Measurements from ENCODE around the gene CHP1.
"Not testable (repeated sequence)": the region's sequence is repeated elsewhere in the genome, so short reads cannot be mapped to it uniquely, and the experiment has no call there.

The CHP1 gene

GRCh38 chr15:41230650-41231421 is at the start of gene CHP1, which contains the start of gene EXD1:
TSS of gene CHP1 (plus strand) at chr15:41231268. CDS start at chr15:41231383, 115 bp downstream.
TSS of gene EXD1 (minus strand) at chr15:41230757. CDS start at chr15:41226575, 4,182 bp downstream.
- in situ Hi-C loops (cut with HindIII; ENCODE audit: low sequenced_read_pairs): no loop called here

- in situ Hi-C loops (cut with HindIII; ENCODE audit: low sequenced_read_pairs): no loop called here
These were observed 48.8 kb upstream of the CHP1 start for GRCh38 chr15:41182266-41182665.

- in situ Hi-C loops (cut with HindIII; ENCODE audit: low sequenced_read_pairs): no loop called here
These were observed 47.5 kb upstream of the CHP1 start for GRCh38 chr15:41183581-41183980.

GRCh38 chr15:41194444-41194843 is 36.6 kb upstream of the CHP1 start:
- in situ Hi-C loops (cut with HindIII; ENCODE audit: low sequenced_read_pairs): no loop called here

- in situ Hi-C loops (cut with HindIII; ENCODE audit: low sequenced_read_pairs): no loop called here
These were observed 31.6 kb upstream of the CHP1 start for GRCh38 chr15:41199470-41199869.

GRCh38 chr15:41203395-41203794 is 27.7 kb upstream of the CHP1 start:
- in situ Hi-C loops (cut with HindIII; ENCODE audit: low sequenced_read_pairs): no loop called here

GRCh38 chr15:41205315-41205714 is 25.8 kb upstream of the CHP1 start:
- in situ Hi-C loops (cut with HindIII; ENCODE audit: low sequenced_read_pairs): no loop called here

- in situ Hi-C loops (cut with HindIII; ENCODE audit: low sequenced_read_pairs): no loop called here
These were observed 23.2 kb upstream of the CHP1 start for GRCh38 chr15:41207687-41208448.

GRCh38 chr15:41215708-41216107 is 15.4 kb upstream of the CHP1 start:
- in situ Hi-C loops (cut with HindIII; ENCODE audit: low sequenced_read_pairs): no loop called here

GRCh38 chr15:41218851-41219250 is 12.2 kb upstream of the CHP1 start:
- in situ Hi-C loops (cut with HindIII; ENCODE audit: low sequenced_read_pairs): no loop called here

- in situ Hi-C loops (cut with HindIII; ENCODE audit: low sequenced_read_pairs): no loop called here
These were observed 11.7 kb upstream of the CHP1 start for GRCh38 chr15:41219381-41219780.

GRCh38 chr15:41230345-41230649 is 771 bp upstream of the CHP1 start:
- in situ Hi-C loops (cut with HindIII; ENCODE audit: low sequenced_read_pairs): no loop called here

GRCh38 chr15:41231422-41232226 is 556 bp downstream of the CHP1 start:
- in situ Hi-C loops (cut with HindIII; ENCODE audit: low sequenced_read_pairs): no loop called here

- in situ Hi-C loops (cut with HindIII; ENCODE audit: low sequenced_read_pairs): no loop called here
These were observed 2.3 kb downstream of the CHP1 start for GRCh38 chr15:41233367-41233771.

GRCh38 chr15:41235228-41235627 is 4.2 kb downstream of the CHP1 start:
- in situ Hi-C loops (cut with HindIII; ENCODE audit: low sequenced_read_pairs): not testable (repeated sequence)

- in situ Hi-C loops (cut with HindIII; ENCODE audit: low sequenced_read_pairs): no loop called here
These were observed 4.9 kb downstream of the CHP1 start for GRCh38 chr15:41235929-41236328.

GRCh38 chr15:41238100-41238499 is 7.0 kb downstream of the CHP1 start:
- in situ Hi-C loops (cut with HindIII; ENCODE audit: low sequenced_read_pairs): no loop called here

GRCh38 chr15:41241221-41241964 is 10.3 kb downstream of the CHP1 start:
- in situ Hi-C loops (cut with HindIII; ENCODE audit: low sequenced_read_pairs): no loop called here

- in situ Hi-C loops (cut with HindIII; ENCODE audit: low sequenced_read_pairs): not testable (repeated sequence)
These were observed 19.7 kb downstream of the CHP1 start for GRCh38 chr15:41250745-41251144.

- in situ Hi-C loops (cut with HindIII; ENCODE audit: low sequenced_read_pairs): no loop called here
These were observed 20.3 kb downstream of the CHP1 start for GRCh38 chr15:41251411-41251810.

- in situ Hi-C loops (cut with HindIII; ENCODE audit: low sequenced_read_pairs): no loop called here
These were observed 23.5 kb downstream of the CHP1 start for GRCh38 chr15:41254560-41254959.
